GM18517 (cell line): Measurements from ENCODE around the gene ANKRD13A.
A peak's percentile ranks its signal among the peaks of the same experiment; 100 is the strongest.
"Not testable (repeated sequence)": the region's sequence is repeated elsewhere in the genome, so short reads cannot be mapped to it uniquely, and the experiment has no call there.

Experiments
- ATAC-seq: cut with Tn5 transposase; IDR thresholded peaks from one replicate; pipeline ENCODE4 v1.9.1; 2021; ENCODE audit warnings: mild to moderate bottlenecking, moderate library complexity; ENCODE audit not compliant: unreplicated experiment

ANKRD13A gene

GRCh38 chr12:110005319-110005973 lies 6.2 kb downstream of the ANKRD13A start:
- peak; percentile 50 for ATAC-seq

- ATAC-seq = no peak
These were observed 6.9 kb downstream of the ANKRD13A start for GRCh38 chr12:110006115-110006514.

- ATAC-seq = no peak
These were observed 8.7 kb downstream of the ANKRD13A start for GRCh38 chr12:110007881-110008280.

- not testable (repeated sequence) for ATAC-seq
These were observed 9.6 kb downstream of the ANKRD13A start for GRCh38 chr12:110008681-110009398.

GRCh38 chr12:110010853-110011723 lies 11.9 kb downstream of the ANKRD13A start:
- ATAC-seq = peak; percentile 46

- peak; percentile 60 for ATAC-seq
These were observed 12.9 kb downstream of the ANKRD13A start for GRCh38 chr12:110012137-110012536.

- ATAC-seq = no peak
These were observed 13.4 kb downstream of the ANKRD13A start for GRCh38 chr12:110012659-110013058.

- ATAC-seq = no peak
These were observed 15.9 kb downstream of the ANKRD13A start for GRCh38 chr12:110015132-110015531.

- no peak for ATAC-seq
These were observed 21.7 kb downstream of the ANKRD13A start for GRCh38 chr12:110020956-110021355.

- ATAC-seq = no peak
These were observed 24.1 kb downstream of the ANKRD13A start for GRCh38 chr12:110023059-110023980.

GRCh38 chr12:110024051-110024450 lies 24.8 kb downstream of the ANKRD13A start:
- ATAC-seq = no peak

GRCh38 chr12:110028323-110028722 lies 29.1 kb downstream of the ANKRD13A start:
- ATAC-seq = no peak

GRCh38 chr12:110029290-110029815 lies 30.1 kb downstream of the ANKRD13A start:
- ATAC-seq = no peak

GRCh38 chr12:110033888-110034287 lies 34.7 kb downstream of the ANKRD13A start:
- no peak for ATAC-seq

GRCh38 chr12:110035534-110036104 lies 36.4 kb downstream of the ANKRD13A start:
- ATAC-seq = no peak

GRCh38 chr12:110037315-110037714 lies 38.1 kb downstream of the ANKRD13A start:
- ATAC-seq = no peak

GRCh38 chr12:110038741-110039084 lies 39.5 kb downstream of the ANKRD13A start:
- ATAC-seq = no peak

- no peak for ATAC-seq
These were observed 40.0 kb downstream of the ANKRD13A start for GRCh38 chr12:110039085-110039807.

- ATAC-seq = no peak
These were observed 43.0 kb downstream of the ANKRD13A start for GRCh38 chr12:110042264-110042663.
